MM.1S (cell line): ENCODE data around the gene CD164L2.

Experiments
- DNase-seq: peaks from one replicate; pipeline ENCODE4 v3.0.0-alpha.2; 2015
- H2AFZ ChIP-seq: fragments of 300-600 bp; sonication (generic); 2 replicates; pipeline ENCODE4 v1.6.0; 2016; ENCODE audit warnings: antibody characterized with exemption, low read length
- H3F3A ChIP-seq: fragments of 300-600 bp; sonication (generic); 2 replicates; pipeline ENCODE4 v1.6.1; 2016; ENCODE audit warnings: mild to moderate bottlenecking, antibody characterized with exemption, low read length, moderate library complexity, mixed read lengths; ENCODE audit not compliant: insufficient read depth
- H3K27ac ChIP-seq: fragments of 300-600 bp; sonication (generic); 2 replicates; pipeline ENCODE4 v1.5.1; 2016; ENCODE audit warnings: mild to moderate bottlenecking, low read length
- H3K27me3 ChIP-seq: fragments of 300-600 bp; sonication (generic); replicated peaks from 2 replicates; pipeline ENCODE4 v1.6.0; 2016; ENCODE audit warnings: low read length; ENCODE audit not compliant: insufficient read depth
- H3K36me3 ChIP-seq: fragments of 300-600 bp; sonication (generic); replicated peaks from 2 replicates; pipeline ENCODE4 v1.6.1; 2016; ENCODE audit warnings: mild to moderate bottlenecking, low read length, mixed read lengths; ENCODE audit not compliant: insufficient read depth
- H3K4me1 ChIP-seq: fragments of 300-600 bp; sonication (generic); 2 replicates; pipeline ENCODE4 v1.6.1; 2016; ENCODE audit warnings: low read length, mixed read lengths
- H3K4me2 ChIP-seq: fragments of 300-600 bp; sonication (generic); 2 replicates; pipeline ENCODE4 v1.6.0; 2016; ENCODE audit warnings: low read depth, low read length
- H3K4me3 ChIP-seq: fragments of 300-600 bp; sonication (generic); 2 replicates; pipeline ENCODE4 v1.5.1; 2016; ENCODE audit warnings: low read length, mixed read lengths
- H3K79me2 ChIP-seq: fragments of 300-600 bp; sonication (generic); 2 replicates; pipeline ENCODE4 v1.6.1; 2016; ENCODE audit warnings: mixed run types, low read length, mixed read lengths
- H3K9ac ChIP-seq: fragments of 300-600 bp; sonication (generic); 2 replicates; pipeline ENCODE4 v1.6.1; 2016; ENCODE audit warnings: low read length, mixed read lengths
- H3K9me2 ChIP-seq: fragments of 300-600 bp; sonication (generic); replicated peaks from 2 replicates; pipeline ENCODE4 v1.6.1; 2016; ENCODE audit warnings: mild to moderate bottlenecking, low read length, mixed read lengths; ENCODE audit not compliant: insufficient read depth
- H3K9me3 ChIP-seq: fragments of 300-600 bp; sonication (generic); replicated peaks from 2 replicates; pipeline ENCODE4 v1.6.1; 2016; ENCODE audit warnings: mild to moderate bottlenecking, low read length, mixed read lengths; ENCODE audit not compliant: insufficient read depth
- H4K20me1 ChIP-seq: fragments of 300-600 bp; sonication (generic); 2 replicates; pipeline ENCODE4 v1.6.1; 2016; ENCODE audit warnings: mild to moderate bottlenecking, low read length, moderate library complexity, mixed read lengths; ENCODE audit not compliant: insufficient read depth
- EZH2 ChIP-seq: fragments of 300-600 bp; sonication (generic); optimal IDR thresholded peaks from 2 replicates; pipeline ENCODE3; 2017; ENCODE audit warnings: low read depth, mild to moderate bottlenecking, antibody characterized with exemption, low read length, mixed read lengths
- EZH2phosphoT487 ChIP-seq: fragments of 300-600 bp; sonication (generic); IDR thresholded peaks from 2 replicates; pipeline ENCODE4 v1.6.1; 2018; ENCODE audit warnings: antibody characterized with exemption, low read length
- TF ChIP-seq, protein P1 (sequence below): fragments of 300-600 bp; sonication (generic); IDR thresholded peaks from 2 replicates; pipeline ENCODE4 v1.5.1; 2016; ENCODE audit warnings: antibody characterized with exemption, low read length, mixed read lengths

The CD164L2 gene

DNA sequence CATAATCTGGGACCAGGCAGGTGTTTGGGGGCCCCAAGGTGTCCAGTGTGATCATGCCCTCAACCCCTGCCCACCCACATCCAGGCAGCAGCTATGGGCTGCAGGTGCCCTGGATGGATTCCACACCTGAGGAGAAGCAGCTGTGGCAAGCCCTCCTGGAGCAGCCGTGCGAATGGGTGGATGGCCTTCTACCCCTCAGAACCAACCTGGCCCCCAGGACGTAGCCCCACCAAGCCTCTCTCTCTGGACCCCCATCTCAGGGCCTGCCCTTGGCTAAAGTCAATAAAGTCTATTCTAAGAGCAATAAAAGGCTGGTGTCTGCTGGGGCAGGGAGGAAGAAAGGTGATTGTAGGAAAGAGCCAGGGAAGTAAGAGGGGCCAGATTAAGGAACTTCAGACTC is 29.5 kb downstream of the CD164L2 start:
- H3K36me3 ChIP-seq: no peaks in the 10 kb centered on the region
- TF ChIP-seq, protein P1, sequence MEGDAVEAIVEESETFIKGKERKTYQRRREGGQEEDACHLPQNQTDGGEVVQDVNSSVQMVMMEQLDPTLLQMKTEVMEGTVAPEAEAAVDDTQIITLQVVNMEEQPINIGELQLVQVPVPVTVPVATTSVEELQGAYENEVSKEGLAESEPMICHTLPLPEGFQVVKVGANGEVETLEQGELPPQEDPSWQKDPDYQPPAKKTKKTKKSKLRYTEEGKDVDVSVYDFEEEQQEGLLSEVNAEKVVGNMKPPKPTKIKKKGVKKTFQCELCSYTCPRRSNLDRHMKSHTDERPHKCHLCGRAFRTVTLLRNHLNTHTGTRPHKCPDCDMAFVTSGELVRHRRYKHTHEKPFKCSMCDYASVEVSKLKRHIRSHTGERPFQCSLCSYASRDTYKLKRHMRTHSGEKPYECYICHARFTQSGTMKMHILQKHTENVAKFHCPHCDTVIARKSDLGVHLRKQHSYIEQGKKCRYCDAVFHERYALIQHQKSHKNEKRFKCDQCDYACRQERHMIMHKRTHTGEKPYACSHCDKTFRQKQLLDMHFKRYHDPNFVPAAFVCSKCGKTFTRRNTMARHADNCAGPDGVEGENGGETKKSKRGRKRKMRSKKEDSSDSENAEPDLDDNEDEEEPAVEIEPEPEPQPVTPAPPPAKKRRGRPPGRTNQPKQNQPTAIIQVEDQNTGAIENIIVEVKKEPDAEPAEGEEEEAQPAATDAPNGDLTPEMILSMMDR: no peak
- TF ChIP-seq EZH2: no peak
- no peak for TF ChIP-seq EZH2phosphoT487
- H3K4me3 ChIP-seq: no peak overlapping the region
- peaks cover 8% of the 10 kb centered on the region; the same call in 1 of the 2 replicates for H3K27me3 ChIP-seq
- H3K4me2 ChIP-seq: no peak overlapping the region
- no peak for DNase-seq
- H3K9me3 ChIP-seq: no peaks in the 10 kb centered on the region
- no peaks in the 10 kb centered on the region for H3K79me2 ChIP-seq
- no peaks in the 10 kb centered on the region for H4K20me1 ChIP-seq
- H2AFZ ChIP-seq: no peak overlapping the region
- H3K9me2 ChIP-seq: no peaks in the 10 kb centered on the region
- no peak overlapping the region for H3K27ac ChIP-seq
- no peaks in the 10 kb centered on the region for H3F3A ChIP-seq
- no peaks in the 10 kb centered on the region for H3K4me1 ChIP-seq
- no peak overlapping the region for H3K9ac ChIP-seq

DNA sequence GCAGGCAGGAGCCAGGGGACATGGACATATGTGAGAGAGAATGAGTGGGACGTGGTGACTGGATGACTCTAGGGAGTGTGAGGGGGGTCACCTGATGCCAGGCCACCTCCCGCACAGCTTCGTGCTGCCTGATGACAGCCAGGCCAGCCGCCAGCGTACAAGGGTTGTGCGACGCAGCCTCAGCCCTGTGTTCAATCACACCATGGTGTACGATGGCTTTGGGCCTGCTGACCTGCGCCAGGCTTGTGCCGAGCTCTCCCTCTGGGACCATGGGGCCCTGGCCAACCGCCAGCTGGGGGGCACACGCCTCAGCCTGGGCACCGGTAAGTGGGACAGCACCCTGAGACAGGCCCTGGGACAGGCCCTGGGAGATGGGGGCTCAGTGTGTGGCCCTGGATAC is 30.0 kb downstream of the CD164L2 start:
- Histone ChIP-seq H3F3A (no peaks in the 10 kb centered on the region), H3K36me3 (no peaks in the 10 kb centered on the region), H3K79me2 (no peaks in the 10 kb centered on the region), H3K9me3 (no peaks in the 10 kb centered on the region), H3K4me1 (no peaks in the 10 kb centered on the region), H3K27me3 (peaks cover 5% of the 10 kb centered on the region; the same call in 1 of the 2 replicates), H3K27ac (no peak overlapping the region), H3K4me3 (no peak overlapping the region), H4K20me1 (no peaks in the 10 kb centered on the region), H3K9me2 (no peaks in the 10 kb centered on the region), H3K9ac (no peak overlapping the region), H2AFZ (no peak overlapping the region), H3K4me2 (no peak overlapping the region)
- DNase-seq: no peak
- TF ChIP-seq, protein P1: no peak
- TF ChIP-seq EZH2phosphoT487 (no peak), EZH2 (no peak)

DNA sequence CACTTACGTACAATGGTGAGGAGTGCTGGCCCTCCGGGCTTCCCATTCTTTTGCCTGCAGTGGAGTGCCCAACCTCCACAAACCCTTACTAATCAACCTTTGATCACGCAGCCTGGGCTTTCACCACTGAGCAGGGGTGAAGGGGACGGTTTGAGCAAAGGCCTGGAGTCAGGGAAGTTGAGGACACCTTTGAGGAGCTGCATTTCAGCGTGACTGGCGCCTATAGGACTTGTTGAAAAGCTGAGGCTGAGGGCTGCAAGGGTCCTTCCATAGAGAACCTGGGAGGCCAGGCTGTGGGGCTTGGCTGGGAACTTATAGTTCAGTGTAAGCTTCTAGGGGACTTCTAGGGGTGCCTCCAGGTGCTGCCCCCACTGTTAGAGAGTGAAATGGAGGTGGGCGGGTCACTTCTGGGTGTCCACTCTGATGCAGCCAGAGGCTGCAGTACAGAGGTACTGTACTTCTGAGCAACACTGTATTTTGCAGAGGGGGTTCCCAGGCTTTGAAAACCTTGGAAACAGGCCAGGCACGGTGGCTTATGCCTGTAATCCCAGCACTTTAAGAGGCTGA is 31.5 kb downstream of the CD164L2 start:
- Histone ChIP-seq H2AFZ (no peak overlapping the region), H3K4me2 (no peak overlapping the region), H3K27ac (no peak overlapping the region), H3K9ac (no peak overlapping the region), H3K9me3 (no peaks in the 10 kb centered on the region), H4K20me1 (no peaks in the 10 kb centered on the region), H3K79me2 (no peaks in the 10 kb centered on the region), H3K4me1 (no peaks in the 10 kb centered on the region), H3K4me3 (no peak overlapping the region), H3K27me3 (no peaks in the 10 kb centered on the region), H3K36me3 (no peaks in the 10 kb centered on the region), H3F3A (no peaks in the 10 kb centered on the region), H3K9me2 (no peaks in the 10 kb centered on the region)
- no peak for DNase-seq
- TF ChIP-seq EZH2phosphoT487 (no peak), EZH2 (no peak)
- TF ChIP-seq, protein P1: no peak
